GM23338 (cell line): ENCODE data around the gene EHBP1L1. TPM values are rescaled to one million over a fixed set of nuclear protein-coding genes. Genes with fewer than 3 reads are reported as not detected.

Source experiments
- ATAC-seq: fragments of 200-7000 bp; cut with Tn5 transposase; 3 replicates; pipeline ENCODE4 v1.9.1; 2020
- DNase-seq: peaks from one replicate; pipeline ENCODE4 v3.0.0-alpha.2; 2015; ENCODE audit warnings: low spot score
- H2AFZ ChIP-seq: fragments of 200-600 bp; sonication (generic); 2 replicates; pipeline ENCODE4 v1.8.0; 2016; ENCODE audit warnings: antibody characterized with exemption, mild to moderate bottlenecking, moderate library complexity
- H3F3A ChIP-seq: fragments of 200-600 bp; sonication (generic); replicated peaks from 2 replicates; pipeline ENCODE4 v1.8.0; 2017; ENCODE audit warnings: antibody characterized with exemption, mixed run types, low read depth
- H3K27ac ChIP-seq: fragments of 200-600 bp; sonication (generic); 2 replicates; pipeline ENCODE4 v1.6.1; 2016; ENCODE audit warnings: low read depth
- H3K27me3 ChIP-seq: fragments of 200-600 bp; sonication (generic); 2 replicates; pipeline ENCODE4 v1.8.0; 2016; ENCODE audit warnings: mild to moderate bottlenecking, mixed run types, moderate library complexity; ENCODE audit not compliant: insufficient read depth
- H3K36me3 ChIP-seq: fragments of 200-600 bp; sonication (generic); 2 replicates; pipeline ENCODE4 v1.8.0; 2016; ENCODE audit warnings: mild to moderate bottlenecking; ENCODE audit not compliant: insufficient read depth
- H3K4me1 ChIP-seq: fragments of 200-600 bp; sonication (generic); 2 replicates; pipeline ENCODE4 v1.8.0; 2016; ENCODE audit warnings: mild to moderate bottlenecking, moderate library complexity; ENCODE audit not compliant: insufficient read depth
- H3K4me2 ChIP-seq: fragments of 200-600 bp; sonication (generic); 2 replicates; pipeline ENCODE4 v1.7.1; 2017; ENCODE audit warnings: mixed run types
- H3K4me3 ChIP-seq: fragments of 200-600 bp; sonication (generic); 2 replicates; pipeline ENCODE4 v1.6.1; 2016; ENCODE audit warnings: mixed run types
- H3K79me2 ChIP-seq: fragments of 200-600 bp; sonication (generic); replicated peaks from 2 replicates; pipeline ENCODE4 v1.8.0; 2017; ENCODE audit warnings: mild to moderate bottlenecking; ENCODE audit not compliant: insufficient read depth
- H3K9me2 ChIP-seq: fragments of 200-600 bp; sonication (generic); 2 replicates; pipeline ENCODE4 v1.8.0; 2017; ENCODE audit not compliant: insufficient read depth
- H4K20me1 ChIP-seq: fragments of 200-600 bp; sonication (generic); replicated peaks from 2 replicates; pipeline ENCODE4 v1.8.0; 2017; ENCODE audit warnings: mild to moderate bottlenecking; ENCODE audit not compliant: insufficient read depth
- H3K27ac Mint-ChIP-seq: 2 replicates; pipeline ENCODE4 v1.8.0; 2020; ENCODE audit warnings: inconsistent platforms, mild to moderate bottlenecking, moderate library complexity, mixed read lengths
- H3K27me3 Mint-ChIP-seq: 3 replicates; pipeline ENCODE4 v1.8.0; 2022; ENCODE audit warnings: low read depth, mild to moderate bottlenecking, moderate library complexity, mixed read lengths, inconsistent platforms; ENCODE audit not compliant: insufficient read depth, poor library complexity
- H3K36me3 Mint-ChIP-seq: 3 replicates; pipeline ENCODE4 v1.8.0; 2021; ENCODE audit warnings: low read depth, mild to moderate bottlenecking, inconsistent platforms, moderate library complexity, mixed read lengths
- H3K4me1 Mint-ChIP-seq: 3 replicates; pipeline ENCODE4 v1.8.0; 2020; ENCODE audit warnings: mild to moderate bottlenecking, inconsistent platforms, mixed read lengths
- H3K4me3 Mint-ChIP-seq: 3 replicates; pipeline ENCODE4 v1.8.0; 2021; ENCODE audit warnings: moderate library complexity, mild to moderate bottlenecking, inconsistent platforms, mixed read lengths
- H3K9me3 Mint-ChIP-seq: 3 replicates; pipeline ENCODE4 v1.8.0; 2020; ENCODE audit warnings: moderate library complexity, mild to moderate bottlenecking, inconsistent platforms, mixed read lengths
- CREB1 ChIP-seq: fragments of 250-450 bp; sonication (Bioruptor Pico); IDR thresholded peaks from 2 replicates; pipeline ENCODE4 v1.5.0; 2020; ENCODE audit warnings: low read depth, mild to moderate bottlenecking, moderate library complexity
- ETS1 ChIP-seq: IDR thresholded peaks from 2 replicates; pipeline ENCODE4 v1.6.1; 2016; ENCODE audit warnings: antibody characterized with exemption
- EZH2 ChIP-seq: fragments of 200-600 bp; sonication (generic); IDR thresholded peaks from one replicate; pipeline ENCODE4 v1.8.0; 2017; ENCODE audit warnings: antibody characterized with exemption, mild to moderate bottlenecking, low read depth; ENCODE audit not compliant: unreplicated experiment
- EZH2phosphoT487 ChIP-seq: fragments of 200-600 bp; sonication (generic); IDR thresholded peaks from one replicate; pipeline ENCODE4 v1.8.1; 2018; ENCODE audit warnings: antibody characterized with exemption; ENCODE audit not compliant: unreplicated experiment
- JUNB ChIP-seq: IDR thresholded peaks from one replicate; pipeline ENCODE4 v1.6.1; 2016; ENCODE audit warnings: antibody characterized with exemption; ENCODE audit not compliant: unreplicated experiment
- NANOG ChIP-seq: IDR thresholded peaks from 2 replicates; pipeline ENCODE4 v1.6.1; 2016; ENCODE audit warnings: antibody characterized with exemption, borderline replicate concordance
- POLR2AphosphoS5 ChIP-seq: IDR thresholded peaks from 2 replicates; pipeline ENCODE4 v1.6.1; 2016; ENCODE audit warnings: antibody characterized with exemption, low read depth
- STAT1 ChIP-seq: IDR thresholded peaks from one replicate; pipeline ENCODE4 v1.6.1; 2016; ENCODE audit warnings: antibody characterized with exemption; ENCODE audit not compliant: unreplicated experiment
- ZNF114 ChIP-seq: fragments of 250-450 bp; sonication (Bioruptor Pico); IDR thresholded peaks from 2 replicates; pipeline ENCODE4 v1.5.0; 2020; ENCODE audit warnings: mild to moderate bottlenecking, moderate library complexity
- ZNF331 ChIP-seq: fragments of 250-450 bp; sonication (Bioruptor Pico); IDR thresholded peaks from 2 replicates; pipeline ENCODE4 v1.5.0; 2020; ENCODE audit warnings: low read depth, mild to moderate bottlenecking, moderate library complexity
- polyA plus RNA-seq: library from polyadenylated mRNA; unstranded; fragments of >200 nt; fragmentation: Nextera tagmentation; extraction: Ambion mirVana; gene quantifications from 2 replicates; pipeline ENCODE4 v1.2.1, GENCODE V29; 2016
- total RNA-seq: library from RNA; depleted of rRNA; stranded (reverse); fragments of >200 nt; shearing (Covaris generic); gene quantifications from 2 replicates; pipeline ENCODE4 v1.2.3, GENCODE V29; 2014
- TF ChIP-seq, protein P1 (sequence below): fragments of 250-450 bp; sonication (Bioruptor Pico); IDR thresholded peaks from 2 replicates; pipeline ENCODE4 v1.5.0; 2020; ENCODE audit warnings: mild to moderate bottlenecking, moderate library complexity
- TF ChIP-seq, protein P2 (sequence below), 2 experiments: fragments of 200-600 bp in 1 of 2; sonication (generic) in 1 of 2; conservative IDR thresholded peaks; 2 replicates each; pipeline versions ENCODE4 v1.5.1 to v1.6.1; 2016 to 2017; ENCODE audit warnings: antibody characterized with exemption in 2 of 2, low read depth in 2 of 2, mild to moderate bottlenecking in 2 of 2, moderate library complexity in 1 of 2
- TF ChIP-seq, protein P3 (sequence below): IDR thresholded peaks from one replicate; pipeline ENCODE4 v1.6.1; 2018; ENCODE audit warnings: antibody characterized with exemption; ENCODE audit not compliant: unreplicated experiment

Gene EHBP1L1
- total and polyA plus RNA-seq, 2 experiments from 2014 or later = 2.9 to 10.9 TPM

- H4K20me1 ChIP-seq = no peaks in the 10 kb centered on the region
- DNase-seq (no peak), ATAC-seq (no peak)
- H3K4me1 ChIP-seq = peaks cover 42% of the 10 kb centered on the region
- H3K9me2 ChIP-seq = no peaks in the 10 kb centered on the region
- H3K4me3 ChIP-seq = no peak overlapping the region
- H3K27me3 ChIP-seq = no peaks in the 10 kb centered on the region
- Mint-ChIP-seq H3K4me1 (peaks cover 47% of the 10 kb centered on the region), H3K27ac (no peak overlapping the region), H3K36me3 (peaks cover 9% of the 10 kb centered on the region), H3K27me3 (peaks cover 29% of the 10 kb centered on the region), H3K4me3 (no peak overlapping the region), H3K9me3 (no peaks in the 10 kb centered on the region)
- 0 out of 2 replicates have a peak, but pooled peaks cover 7% of the 10 kb centered on the region for H3K36me3 ChIP-seq
- H3K4me2 ChIP-seq = no peak overlapping the region
- H3K79me2 ChIP-seq = no peaks in the 10 kb centered on the region; the same call in 1 of the 2 replicates
- peaks cover 31% of the 10 kb centered on the region for H3F3A ChIP-seq
- no peak overlapping the region for H3K27ac ChIP-seq
- no peak overlapping the region for H2AFZ ChIP-seq
- TF ChIP-seq STAT1 = no peak
- no peak for TF ChIP-seq ZNF331 (CRISPR knock-in tag)
- TF ChIP-seq NANOG = no peak
- no peak for TF ChIP-seq ETS1
- no peak for TF ChIP-seq POLR2AphosphoS5
- TF ChIP-seq, protein P1, sequence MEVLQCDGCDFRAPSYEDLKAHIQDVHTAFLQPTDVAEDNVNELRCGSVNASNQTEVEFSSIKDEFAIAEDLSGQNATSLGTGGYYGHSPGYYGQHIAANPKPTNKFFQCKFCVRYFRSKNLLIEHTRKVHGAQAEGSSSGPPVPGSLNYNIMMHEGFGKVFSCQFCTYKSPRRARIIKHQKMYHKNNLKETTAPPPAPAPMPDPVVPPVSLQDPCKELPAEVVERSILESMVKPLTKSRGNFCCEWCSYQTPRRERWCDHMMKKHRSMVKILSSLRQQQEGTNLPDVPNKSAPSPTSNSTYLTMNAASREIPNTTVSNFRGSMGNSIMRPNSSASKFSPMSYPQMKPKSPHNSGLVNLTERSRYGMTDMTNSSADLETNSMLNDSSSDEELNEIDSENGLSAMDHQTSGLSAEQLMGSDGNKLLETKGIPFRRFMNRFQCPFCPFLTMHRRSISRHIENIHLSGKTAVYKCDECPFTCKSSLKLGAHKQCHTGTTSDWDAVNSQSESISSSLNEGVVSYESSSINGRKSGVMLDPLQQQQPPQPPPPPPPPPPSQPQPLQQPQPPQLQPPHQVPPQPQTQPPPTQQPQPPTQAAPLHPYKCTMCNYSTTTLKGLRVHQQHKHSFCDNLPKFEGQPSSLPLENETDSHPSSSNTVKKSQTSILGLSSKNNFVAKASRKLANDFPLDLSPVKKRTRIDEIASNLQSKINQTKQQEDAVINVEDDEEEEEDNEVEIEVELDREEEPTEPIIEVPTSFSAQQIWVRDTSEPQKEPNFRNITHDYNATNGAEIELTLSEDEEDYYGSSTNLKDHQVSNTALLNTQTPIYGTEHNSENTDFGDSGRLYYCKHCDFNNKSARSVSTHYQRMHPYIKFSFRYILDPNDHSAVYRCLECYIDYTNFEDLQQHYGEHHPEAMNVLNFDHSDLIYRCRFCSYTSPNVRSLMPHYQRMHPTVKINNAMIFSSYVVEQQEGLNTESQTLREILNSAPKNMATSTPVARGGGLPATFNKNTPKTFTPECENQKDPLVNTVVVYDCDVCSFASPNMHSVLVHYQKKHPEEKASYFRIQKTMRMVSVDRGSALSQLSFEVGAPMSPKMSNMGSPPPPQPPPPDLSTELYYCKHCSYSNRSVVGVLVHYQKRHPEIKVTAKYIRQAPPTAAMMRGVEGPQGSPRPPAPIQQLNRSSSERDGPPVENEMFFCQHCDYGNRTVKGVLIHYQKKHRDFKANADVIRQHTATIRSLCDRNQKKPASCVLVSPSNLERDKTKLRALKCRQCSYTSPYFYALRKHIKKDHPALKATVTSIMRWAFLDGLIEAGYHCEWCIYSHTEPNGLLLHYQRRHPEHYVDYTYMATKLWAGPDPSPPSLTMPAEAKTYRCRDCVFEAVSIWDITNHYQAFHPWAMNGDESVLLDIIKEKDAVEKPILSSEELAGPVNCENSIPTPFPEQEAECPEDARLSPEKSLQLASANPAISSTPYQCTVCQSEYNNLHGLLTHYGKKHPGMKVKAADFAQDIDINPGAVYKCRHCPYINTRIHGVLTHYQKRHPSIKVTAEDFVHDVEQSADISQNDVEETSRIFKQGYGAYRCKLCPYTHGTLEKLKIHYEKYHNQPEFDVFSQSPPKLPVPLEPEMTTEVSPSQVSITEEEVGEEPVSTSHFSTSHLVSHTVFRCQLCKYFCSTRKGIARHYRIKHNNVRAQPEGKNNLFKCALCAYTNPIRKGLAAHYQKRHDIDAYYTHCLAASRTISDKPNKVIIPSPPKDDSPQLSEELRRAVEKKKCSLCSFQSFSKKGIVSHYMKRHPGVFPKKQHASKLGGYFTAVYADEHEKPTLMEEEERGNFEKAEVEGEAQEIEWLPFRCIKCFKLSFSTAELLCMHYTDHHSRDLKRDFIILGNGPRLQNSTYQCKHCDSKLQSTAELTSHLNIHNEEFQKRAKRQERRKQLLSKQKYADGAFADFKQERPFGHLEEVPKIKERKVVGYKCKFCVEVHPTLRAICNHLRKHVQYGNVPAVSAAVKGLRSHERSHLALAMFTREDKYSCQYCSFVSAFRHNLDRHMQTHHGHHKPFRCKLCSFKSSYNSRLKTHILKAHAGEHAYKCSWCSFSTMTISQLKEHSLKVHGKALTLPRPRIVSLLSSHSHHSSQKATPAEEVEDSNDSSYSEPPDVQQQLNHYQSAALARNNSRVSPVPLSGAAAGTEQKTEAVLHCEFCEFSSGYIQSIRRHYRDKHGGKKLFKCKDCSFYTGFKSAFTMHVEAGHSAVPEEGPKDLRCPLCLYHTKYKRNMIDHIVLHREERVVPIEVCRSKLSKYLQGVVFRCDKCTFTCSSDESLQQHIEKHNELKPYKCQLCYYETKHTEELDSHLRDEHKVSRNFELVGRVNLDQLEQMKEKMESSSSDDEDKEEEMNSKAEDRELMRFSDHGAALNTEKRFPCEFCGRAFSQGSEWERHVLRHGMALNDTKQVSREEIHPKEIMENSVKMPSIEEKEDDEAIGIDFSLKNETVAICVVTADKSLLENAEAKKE = no peak
- no peak for TF ChIP-seq JUNB
- no peak for TF ChIP-seq EZH2
- TF ChIP-seq ZNF114 = no peak
- TF ChIP-seq CREB1 (CRISPR knock-in tag) = no peak
- TF ChIP-seq, protein P2, sequence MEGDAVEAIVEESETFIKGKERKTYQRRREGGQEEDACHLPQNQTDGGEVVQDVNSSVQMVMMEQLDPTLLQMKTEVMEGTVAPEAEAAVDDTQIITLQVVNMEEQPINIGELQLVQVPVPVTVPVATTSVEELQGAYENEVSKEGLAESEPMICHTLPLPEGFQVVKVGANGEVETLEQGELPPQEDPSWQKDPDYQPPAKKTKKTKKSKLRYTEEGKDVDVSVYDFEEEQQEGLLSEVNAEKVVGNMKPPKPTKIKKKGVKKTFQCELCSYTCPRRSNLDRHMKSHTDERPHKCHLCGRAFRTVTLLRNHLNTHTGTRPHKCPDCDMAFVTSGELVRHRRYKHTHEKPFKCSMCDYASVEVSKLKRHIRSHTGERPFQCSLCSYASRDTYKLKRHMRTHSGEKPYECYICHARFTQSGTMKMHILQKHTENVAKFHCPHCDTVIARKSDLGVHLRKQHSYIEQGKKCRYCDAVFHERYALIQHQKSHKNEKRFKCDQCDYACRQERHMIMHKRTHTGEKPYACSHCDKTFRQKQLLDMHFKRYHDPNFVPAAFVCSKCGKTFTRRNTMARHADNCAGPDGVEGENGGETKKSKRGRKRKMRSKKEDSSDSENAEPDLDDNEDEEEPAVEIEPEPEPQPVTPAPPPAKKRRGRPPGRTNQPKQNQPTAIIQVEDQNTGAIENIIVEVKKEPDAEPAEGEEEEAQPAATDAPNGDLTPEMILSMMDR (conservative IDR thresholded peaks at IDR 0.05; ENCODE audit: low read depth in 2 of 2) = no peak
- TF ChIP-seq EZH2phosphoT487 = no peak
- TF ChIP-seq, protein P3, sequence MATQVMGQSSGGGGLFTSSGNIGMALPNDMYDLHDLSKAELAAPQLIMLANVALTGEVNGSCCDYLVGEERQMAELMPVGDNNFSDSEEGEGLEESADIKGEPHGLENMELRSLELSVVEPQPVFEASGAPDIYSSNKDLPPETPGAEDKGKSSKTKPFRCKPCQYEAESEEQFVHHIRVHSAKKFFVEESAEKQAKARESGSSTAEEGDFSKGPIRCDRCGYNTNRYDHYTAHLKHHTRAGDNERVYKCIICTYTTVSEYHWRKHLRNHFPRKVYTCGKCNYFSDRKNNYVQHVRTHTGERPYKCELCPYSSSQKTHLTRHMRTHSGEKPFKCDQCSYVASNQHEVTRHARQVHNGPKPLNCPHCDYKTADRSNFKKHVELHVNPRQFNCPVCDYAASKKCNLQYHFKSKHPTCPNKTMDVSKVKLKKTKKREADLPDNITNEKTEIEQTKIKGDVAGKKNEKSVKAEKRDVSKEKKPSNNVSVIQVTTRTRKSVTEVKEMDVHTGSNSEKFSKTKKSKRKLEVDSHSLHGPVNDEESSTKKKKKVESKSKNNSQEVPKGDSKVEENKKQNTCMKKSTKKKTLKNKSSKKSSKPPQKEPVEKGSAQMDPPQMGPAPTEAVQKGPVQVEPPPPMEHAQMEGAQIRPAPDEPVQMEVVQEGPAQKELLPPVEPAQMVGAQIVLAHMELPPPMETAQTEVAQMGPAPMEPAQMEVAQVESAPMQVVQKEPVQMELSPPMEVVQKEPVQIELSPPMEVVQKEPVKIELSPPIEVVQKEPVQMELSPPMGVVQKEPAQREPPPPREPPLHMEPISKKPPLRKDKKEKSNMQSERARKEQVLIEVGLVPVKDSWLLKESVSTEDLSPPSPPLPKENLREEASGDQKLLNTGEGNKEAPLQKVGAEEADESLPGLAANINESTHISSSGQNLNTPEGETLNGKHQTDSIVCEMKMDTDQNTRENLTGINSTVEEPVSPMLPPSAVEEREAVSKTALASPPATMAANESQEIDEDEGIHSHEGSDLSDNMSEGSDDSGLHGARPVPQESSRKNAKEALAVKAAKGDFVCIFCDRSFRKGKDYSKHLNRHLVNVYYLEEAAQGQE = no peak
These were observed 64.8 kb downstream of the EHBP1L1 start for GRCh38 chr11:65640483-65641296.
